GM19238 (cell line): ENCODE results near the gene CYTH1.

Source experiments
- DNase-seq: peaks from one replicate; pipeline ENCODE4 v3.0.0; 2011; ENCODE audit warnings: low spot score; ENCODE audit not compliant: insufficient read length

Gene CYTH1

DNA sequence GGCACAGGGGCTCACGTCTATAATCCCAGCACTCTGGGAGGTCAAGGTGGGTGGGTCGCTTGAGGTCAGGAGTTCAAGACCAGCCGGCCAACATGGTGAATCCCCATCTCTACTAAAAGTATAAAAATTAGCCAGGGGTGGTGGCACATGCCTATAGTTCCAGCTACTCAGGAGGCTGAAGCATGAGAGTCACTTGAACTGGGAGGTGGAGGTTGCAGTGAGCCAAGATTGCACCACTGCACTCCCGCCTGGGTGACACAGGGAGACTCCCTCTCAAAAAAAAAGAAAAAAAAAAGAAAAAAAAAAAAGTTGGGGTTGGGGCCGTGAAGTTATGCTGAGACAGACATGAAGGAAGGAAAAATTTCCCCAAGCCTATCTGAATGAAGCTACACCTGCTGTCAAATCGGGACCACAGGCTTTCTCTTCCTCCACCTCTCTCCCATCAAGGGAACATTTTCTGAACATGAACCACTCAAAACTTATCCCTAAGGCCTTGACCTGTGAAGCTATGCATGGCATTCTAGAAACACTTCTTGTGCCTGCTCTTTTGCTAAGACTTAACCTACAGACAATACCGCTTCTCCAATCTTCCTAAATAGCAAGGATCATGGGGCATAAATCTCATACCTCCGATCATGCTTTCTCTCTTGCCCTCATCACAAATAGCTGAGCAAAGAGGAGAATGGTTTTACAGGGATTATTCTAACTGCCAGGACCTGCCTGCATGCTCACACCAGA is 88.6 kb downstream of the CYTH1 start:
- DNase-seq: no peak

DNA sequence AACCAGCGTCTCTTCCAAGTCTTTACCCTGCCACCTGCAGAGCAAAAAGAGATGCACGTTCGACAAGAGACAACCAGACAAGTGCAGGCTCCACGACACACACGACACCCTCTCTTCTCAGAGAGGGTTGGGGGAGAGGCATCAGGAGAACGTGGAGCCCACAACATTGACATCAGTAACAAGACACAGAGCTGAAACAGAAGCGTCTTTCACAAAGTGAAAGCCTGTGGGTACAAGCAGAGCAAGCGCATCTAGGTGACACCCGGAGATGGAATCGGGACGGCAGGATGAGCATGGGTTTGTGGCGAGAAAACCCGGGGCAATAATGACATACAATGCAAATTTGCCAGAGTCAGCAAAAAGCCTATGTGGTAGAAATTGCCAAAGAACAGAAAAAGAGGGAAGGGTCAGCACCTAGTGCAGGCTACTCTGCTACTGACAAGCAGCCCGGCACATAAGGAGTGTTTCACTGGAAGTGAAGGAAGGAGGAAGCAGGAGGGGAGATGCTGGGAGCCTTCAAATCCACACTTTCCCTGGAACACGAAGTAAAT is 89.5 kb downstream of the CYTH1 start:
- DNase-seq: no peak

- DNase-seq: no peak
Measured at GRCh38 chr17:78689029-78689428, 93.0 kb downstream of the CYTH1 start.

GRCh38 chr17:78687944-78688343 is 94.1 kb downstream of the CYTH1 start:
- DNase-seq: no peak

DNA sequence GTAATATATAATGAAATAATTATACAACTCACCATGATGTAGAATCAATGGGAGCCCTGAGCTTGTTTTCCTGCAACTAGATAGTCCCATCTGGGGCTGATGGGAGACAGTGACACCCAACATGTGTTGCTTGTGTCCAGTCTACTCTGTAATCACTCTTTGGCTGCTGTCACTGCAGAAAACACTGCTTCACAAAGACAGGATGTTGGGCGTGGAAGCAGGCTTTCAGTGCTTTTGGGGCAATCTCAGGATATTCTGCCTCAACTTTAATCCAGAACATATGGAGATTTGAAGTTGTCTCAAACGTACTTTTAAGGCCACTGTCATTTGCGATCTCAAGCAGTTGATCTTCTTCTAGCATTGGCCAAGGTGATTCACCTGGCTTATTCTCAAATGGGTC is 94.9 kb downstream of the CYTH1 start:
- DNase-seq: no peak

- no peak for DNase-seq
Measured at GRCh38 chr17:78684026-78684425, 98.0 kb downstream of the CYTH1 start.

- no peak for DNase-seq
Measured at GRCh38 chr17:78683408-78683961, 98.6 kb downstream of the CYTH1 start.

- no peak for DNase-seq
Measured at GRCh38 chr17:78682363-78682762, 99.7 kb downstream of the CYTH1 start.

GRCh38 chr17:78680436-78680835 is 101.6 kb downstream of the CYTH1 start:
- no peak for DNase-seq

DNA sequence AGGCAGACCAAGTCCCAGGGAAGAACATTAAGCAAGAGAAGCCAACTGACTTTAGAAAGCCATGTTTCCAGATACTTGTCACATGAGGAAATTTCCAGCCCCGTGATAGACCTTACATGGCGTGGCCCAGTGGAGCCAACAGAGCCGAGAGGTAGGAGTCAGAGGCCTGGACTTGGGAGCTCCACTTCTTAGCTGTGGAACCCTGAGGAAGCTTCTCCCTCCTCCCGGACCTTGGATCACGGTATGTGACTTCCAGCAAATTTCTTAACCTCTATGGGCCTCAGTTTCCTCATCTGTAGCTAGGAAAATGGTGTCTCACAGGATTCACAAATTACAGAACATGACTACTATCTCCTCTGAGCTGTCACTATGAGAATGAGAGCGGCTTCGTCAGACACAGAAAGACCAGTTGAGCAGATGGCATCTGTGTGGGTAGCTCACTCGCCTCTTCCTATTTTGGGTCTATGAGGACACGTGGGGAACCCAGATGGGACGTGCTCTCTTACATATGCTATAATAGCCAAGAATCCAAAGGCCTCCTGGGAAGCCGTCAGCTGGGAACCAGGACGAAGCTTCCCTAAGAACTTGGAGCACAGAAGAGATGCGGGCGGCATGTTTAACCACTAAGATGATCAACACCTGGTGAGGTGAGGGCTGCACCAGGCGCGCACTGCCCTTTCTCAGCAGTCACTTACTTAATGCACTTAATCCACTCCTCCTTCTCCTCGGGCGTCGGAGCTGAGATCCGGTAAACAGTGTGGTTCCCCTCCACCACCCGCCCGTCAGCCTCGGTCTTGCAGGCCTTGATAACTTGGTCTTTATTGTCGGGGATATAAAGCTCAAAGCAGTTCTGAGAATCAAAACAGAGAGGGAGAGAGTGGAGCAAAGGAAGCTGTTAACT is 102.3 kb downstream of the CYTH1 start:
- no peak for DNase-seq

DNA sequence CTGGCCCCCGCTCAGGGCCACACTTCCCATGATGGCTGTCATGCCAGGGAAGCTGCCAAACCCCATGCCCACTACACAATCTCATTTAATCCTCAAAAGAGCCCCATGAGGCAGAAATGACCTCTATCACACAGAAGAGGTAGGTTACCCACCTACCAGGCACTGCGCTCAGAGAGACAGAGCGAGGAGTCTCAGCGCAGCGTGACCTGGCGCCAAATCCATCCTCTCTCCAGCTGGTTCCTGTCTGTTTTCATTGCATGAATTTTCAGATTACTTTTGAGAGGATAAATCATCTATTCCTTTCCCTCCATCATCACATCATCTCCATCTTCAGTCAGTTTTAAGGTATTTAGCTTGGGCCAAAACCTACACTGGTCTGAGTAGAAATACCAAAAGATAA is 103.4 kb downstream of the CYTH1 start:
- no peak for DNase-seq

DNA sequence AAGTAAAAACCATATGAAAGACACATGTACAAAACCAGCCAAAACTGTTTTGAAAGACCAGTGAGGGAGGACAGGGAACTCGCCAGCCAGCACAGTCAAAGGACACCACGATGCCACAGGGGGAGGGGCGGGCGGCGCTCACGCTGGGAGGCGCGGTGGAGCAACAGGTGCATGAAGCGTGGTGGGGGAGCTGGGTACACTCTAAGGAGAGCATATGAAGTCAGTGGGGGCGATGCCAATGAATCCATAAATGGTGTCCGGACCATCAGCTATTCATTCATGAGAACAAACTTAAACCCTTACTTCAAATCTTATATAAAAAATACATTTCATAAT is 103.9 kb downstream of the CYTH1 start:
- DNase-seq: no peak

- no peak for DNase-seq
Measured at GRCh38 chr17:78677303-78678221, 104.5 kb downstream of the CYTH1 start.

GRCh38 chr17:78676412-78677302 is 105.4 kb downstream of the CYTH1 start:
- no peak for DNase-seq

DNA sequence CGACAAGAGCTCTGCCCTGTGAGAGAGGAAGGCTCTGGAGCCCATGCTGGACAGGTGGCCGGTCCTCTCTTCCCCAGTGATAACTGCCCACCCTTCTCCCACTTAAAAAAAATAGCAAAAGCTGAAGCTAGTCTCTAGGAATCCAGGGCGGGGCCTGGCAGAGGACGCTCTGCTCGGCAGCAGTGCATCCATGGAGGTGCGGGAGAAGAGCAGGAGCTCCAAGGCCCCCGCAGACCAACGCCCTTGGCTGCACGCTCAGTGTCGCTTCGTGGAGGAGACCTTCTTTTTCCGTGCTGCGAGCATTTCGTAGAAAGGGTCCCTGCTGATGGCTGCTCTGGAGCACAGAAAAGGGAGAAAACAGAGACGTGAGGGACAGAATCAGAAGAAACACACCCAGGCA is 106.2 kb downstream of the CYTH1 start:
- DNase-seq: no peak

DNA sequence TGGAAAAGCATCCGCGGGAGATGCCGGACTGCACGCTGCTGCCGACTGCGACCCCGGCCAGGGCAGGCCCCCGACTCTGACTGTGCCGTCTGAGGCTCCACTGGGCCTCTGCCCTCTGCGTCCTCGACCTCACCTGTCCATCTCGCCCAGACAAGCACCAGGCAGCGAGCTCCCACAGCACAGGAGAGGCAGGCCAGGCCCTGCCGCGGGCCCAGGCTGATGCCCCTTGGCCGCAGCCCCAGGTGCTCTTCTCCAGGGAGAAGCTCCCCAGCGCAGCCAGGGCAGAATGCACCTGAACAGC is 106.8 kb downstream of the CYTH1 start:
- no peak for DNase-seq

- no peak for DNase-seq
Measured at GRCh38 chr17:78674595-78675315, 107.3 kb downstream of the CYTH1 start.

GRCh38 chr17:78674156-78674555 is 107.9 kb downstream of the CYTH1 start:
- DNase-seq: no peak

GRCh38 chr17:78673395-78673794 is 108.7 kb downstream of the CYTH1 start:
- DNase-seq: no peak
